Activated CD4-positive, CD25-positive, alpha-beta regulatory T cell treated with anti-CD3 and anti-CD28 coated beads, Interleukin-2, amount 50 U/mL, for 24 hours (primary cell): ENCODE results near the gene NEU1.

Source experiments
- ATAC-seq, 2 donors: fragments of 150-1000 bp; cut with Tn5 transposase; one replicate each; pipeline ENCODE4 v1.10.0; 2021; ENCODE audit warnings: mild to moderate bottlenecking in 1 of 2, moderate library complexity in 1 of 2

The NEU1 gene

DNA sequence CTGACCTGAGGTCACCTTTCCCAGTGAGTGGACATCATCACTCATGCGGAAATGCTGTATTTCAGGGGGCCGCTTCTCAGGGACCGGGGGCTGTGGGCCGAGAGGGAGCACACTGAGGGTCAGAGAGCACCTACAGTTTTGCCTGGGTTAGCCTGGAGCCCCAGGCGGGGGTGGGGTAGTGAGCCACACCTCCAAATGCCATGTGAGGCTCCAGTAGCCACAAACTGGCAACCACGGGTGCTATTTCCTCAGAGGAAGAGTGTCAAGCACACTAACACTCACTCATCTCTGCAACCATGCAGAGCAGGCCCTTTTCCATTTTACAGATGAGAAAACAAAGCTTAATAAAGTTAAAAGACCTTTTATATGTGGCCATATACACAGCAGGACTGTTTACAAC, 30.2 kb upstream of the NEU1 start:
- ATAC-seq: no peak

DNA sequence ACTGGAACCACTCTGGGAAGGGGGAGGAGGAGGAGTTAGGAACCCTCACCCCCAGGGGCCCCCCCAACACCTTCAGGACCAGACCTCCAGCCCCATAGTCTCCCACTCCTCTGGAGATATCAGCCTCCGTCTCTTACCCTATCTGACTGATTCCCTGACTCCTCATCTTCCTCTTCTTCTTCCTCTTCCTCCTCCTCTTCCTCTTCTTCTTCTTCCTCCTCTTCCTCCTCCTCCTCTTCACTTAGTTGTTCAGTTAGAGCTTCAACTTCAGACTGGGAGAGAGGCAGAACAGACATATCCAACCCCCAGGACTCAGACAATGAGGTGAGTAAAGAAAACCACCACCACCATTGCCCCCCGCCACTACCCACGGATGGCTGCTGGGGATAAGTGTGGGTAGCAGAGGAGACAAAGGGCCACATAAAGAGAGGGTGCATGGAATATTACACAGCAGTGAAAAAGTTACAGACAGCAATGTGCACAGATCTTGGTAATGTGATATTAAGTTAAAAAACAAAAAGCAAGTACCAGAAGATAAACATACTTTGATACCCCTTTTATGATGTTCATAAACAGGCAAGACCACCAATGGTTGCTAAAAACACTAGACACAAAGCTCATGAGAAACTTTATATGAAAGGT, 26.8 kb upstream of the NEU1 start:
- ATAC-seq: no peak

DNA sequence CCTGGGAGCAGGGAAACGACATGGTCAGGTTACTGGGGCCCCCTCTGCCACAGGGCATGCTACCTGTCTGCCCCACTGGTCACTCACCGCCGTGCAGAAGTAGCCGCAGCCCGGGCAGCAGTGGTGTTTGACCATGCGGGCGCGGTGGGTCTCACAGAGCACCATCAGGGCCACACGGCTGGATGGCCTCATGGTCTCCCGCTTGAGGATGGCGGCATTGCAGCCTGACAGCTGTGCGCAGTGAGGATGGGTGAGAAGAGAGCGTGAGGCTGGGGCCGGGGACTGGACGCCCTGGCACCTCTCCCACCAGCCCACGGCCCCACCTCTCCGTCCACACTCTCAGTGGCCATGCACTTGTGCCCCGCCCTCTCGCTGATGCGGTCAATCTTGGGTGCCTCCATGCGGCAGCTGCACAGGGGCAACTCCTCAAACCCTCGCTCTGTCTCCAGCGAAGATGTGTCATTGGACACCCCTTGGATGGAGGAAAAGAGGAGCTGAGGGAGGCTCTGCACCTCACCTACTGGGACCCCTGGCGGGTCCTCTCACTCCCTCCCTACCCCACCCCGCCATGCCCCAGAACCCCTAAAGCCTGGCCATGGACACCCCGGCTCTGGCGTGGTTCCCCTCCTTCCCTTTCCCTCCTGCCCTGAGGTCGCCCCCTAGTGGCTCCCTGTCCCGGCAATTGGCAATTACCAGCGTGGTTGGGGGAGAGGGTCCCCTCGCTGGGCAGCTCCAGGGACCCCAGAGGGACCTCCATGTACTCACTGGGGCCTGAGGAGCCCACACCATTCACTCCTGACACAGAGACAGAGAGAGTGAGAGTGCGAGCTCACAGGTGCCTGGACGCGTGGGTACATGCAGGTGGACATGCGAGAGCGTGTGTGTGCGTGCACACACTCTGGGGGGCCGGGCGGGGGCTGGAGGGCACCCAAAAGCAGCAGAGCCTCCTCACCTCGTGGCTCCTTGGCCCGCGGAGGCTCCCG, 25.9 kb upstream of the NEU1 start:
- ATAC-seq: peak; percentile 36 to 38

DNA sequence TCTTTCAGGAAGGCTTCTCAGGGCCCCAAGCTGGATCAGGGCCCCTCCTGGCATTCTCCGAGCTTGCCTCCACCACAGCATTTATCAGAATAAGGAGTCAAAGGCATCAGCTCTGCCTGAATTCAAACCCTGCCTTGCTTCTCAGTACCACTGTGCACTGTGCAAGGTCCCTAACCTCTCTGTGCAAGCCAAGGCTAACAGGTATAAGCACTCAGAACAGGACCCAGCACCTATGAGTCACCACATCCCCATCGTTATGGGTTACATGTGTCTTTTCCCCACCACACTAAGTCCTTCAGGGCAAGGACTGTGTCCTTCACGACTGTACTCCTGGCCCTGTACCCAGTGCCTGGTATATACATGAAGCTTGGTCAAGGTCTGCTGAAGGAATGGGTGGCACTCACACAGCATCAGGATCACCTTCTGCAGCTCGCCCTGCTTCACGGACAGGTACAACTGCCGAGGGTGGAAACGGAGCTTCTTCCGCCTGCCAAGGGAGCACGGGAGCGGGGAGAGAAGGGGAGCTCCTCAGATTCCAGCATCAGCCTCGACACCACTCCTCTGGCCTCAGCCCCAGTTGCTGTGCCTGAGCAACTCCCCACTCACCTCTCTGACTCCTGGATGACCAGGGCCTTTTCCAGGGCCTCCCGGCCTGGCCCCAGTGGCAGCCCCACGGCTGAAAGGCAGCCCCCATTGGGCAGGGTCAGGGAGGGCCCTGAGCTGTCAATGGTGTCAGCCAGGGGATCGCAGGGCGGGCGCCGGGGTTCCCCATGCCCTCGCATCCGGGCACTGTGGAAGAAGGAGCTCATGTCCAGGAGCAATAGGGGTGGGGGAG, 24.8 kb upstream of the NEU1 start:
- ATAC-seq: no peak

DNA sequence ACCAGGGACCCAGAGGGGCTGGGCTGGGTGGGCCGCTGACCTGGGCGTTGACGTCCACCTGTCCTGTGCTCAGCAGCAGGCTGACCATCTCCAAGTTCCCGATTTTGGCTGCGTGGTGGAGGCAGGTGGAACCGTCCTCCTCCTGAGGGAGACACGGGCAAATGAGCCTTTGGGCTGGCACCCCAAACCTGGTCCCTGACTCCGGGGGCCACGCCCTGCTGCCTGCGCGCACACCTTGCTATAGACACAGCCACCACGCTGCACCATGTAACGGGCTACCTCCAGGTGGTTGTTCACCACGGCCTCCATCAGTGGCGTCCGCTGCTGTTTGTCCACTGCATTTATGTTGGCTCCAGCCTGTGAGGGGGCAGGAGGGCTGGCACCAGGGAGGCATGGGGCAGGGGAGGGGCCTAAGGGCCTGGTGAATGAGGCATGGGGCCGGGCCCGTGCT, 23.9 kb upstream of the NEU1 start:
- ATAC-seq: no peak

- ATAC-seq: no peak
Measured at GRCh38 chr6:31884528-31885035, 22.0 kb upstream of the NEU1 start.

- ATAC-seq: no peak
Measured at GRCh38 chr6:31883676-31884075, 21.1 kb upstream of the NEU1 start.

- no peak for ATAC-seq
Measured at GRCh38 chr6:31882344-31882743, 19.7 kb upstream of the NEU1 start.

DNA sequence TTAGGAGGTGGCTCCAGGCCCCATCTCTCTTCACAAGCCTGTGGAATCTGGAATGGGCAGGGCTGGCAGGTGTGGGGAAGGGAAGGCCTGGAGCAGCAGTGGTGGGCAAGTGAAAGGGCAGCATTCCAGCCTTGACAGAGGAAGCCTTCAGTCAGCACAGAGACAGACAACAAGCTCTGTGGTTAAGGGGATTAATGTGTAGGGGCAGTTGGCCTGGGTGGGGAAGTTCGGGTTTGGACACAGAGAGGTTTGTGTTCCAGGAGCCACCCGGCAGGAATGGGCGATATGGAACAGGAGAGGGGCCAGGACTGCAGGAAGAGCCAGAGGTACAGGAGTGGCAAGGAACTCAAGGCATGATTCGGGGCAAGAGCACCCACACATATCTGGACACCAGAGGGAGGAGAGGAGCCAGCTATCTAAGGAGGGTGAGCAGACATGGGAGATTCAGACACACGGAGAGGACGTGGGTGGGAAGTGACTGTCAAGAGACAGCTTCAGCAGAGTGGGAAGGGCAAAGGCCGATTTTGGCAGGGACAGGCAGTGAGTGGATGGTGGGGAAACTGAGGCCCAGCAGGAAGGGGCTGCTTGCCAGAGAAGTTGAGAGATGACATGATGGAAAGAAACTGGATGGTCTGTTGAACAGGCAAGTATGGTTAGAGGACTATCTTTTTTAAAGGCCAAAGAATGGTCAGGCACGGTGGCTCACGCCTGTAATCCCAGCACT, 18.7 kb upstream of the NEU1 start:
- ATAC-seq: no peak

GRCh38 chr6:31880616-31881015, 18.0 kb upstream of the NEU1 start:
- no peak for ATAC-seq

DNA sequence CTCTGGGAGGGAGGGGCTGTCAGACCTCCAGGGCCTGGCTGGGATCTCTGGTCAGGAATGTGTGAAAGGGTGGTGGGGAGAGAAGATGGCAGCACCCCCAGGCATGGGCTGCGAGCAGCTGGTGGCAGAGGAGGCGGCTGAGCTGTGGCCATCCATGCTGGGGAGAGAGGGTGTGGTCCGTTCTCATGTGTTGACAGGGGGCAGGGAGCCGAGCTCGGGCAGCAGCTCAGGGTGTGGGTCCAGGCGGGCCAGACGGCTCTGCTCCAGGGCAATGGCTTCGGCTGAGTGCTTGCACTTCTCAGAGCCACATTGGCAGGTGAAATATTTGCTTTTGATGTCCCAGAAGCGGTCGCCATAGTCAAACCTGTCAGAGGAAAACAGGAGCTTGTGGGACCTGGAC, 17.3 kb upstream of the NEU1 start:
- ATAC-seq: no peak

GRCh38 chr6:31879143-31879542, 16.5 kb upstream of the NEU1 start:
- no peak for ATAC-seq

DNA sequence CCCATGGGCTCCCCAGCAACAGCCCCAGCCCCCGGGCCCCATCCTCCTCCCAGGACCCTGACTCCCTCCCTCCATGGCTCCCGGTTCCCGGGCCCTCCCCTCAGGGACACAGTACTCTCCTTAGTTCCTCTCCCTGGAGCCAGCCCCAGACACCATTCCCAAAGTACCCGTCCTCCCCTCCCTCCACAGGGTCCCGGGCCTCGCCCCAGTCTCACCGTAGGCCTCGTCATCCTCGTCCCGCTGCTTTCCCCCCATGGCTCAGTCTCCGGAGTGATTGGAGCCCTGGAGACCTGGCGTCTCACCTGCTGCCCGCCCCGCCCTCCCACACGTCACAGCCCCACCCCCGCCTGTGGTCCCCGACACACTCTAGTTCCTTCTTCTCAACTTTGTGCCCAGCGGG, 16.1 kb upstream of the NEU1 start, which contains the start of gene SLC44A4:
TSS of gene SLC44A4 (minus strand) at position 272 of the 400 bp plus-strand sequence. CDS start at position 255, 17 bp downstream.
- no peak for ATAC-seq

DNA sequence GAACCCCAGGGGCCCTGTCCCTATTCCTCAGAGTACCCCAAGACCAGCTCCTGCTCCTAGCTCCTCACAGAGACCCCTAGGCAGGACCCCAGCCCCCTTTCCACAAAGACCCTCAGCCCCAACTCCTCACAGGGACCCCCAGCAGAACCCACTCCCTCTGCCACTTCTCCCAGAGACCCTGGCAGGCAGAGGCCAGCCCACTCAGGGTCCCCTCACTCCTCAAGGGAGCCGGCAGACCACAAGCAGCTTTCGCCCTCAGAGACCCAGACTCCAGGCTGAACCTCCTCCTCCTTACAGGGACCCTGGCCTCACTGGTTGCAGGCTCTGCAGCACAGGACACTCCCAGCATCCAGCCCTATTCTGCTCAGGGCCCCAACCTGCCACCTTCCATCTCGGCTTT, 15.6 kb upstream of the NEU1 start:
- no peak for ATAC-seq

DNA sequence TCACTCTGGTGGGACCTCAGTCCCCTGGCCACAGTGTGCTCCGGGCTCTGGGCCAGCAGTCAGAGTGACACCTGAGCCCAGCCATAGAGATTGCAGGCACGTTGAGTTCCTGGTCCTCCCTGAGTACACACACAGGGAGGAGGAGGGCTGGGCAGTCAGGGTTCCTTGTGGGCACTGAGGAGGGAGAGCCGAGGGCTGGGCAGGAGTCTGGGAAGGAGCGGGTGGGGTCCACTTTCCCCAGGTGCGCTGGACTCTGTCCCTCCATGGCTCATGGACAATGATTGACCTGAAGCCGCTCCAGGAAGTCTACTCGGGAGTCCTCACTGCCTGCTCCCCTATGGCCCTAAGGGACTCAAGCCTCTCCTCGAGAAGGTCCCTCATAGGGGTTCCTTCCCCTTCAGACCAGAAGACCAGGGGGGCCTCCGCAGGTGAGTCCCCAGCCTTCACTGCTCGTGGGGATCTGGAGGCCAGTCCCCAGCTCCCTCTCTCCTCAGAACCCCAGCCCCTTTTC, 15.1 kb upstream of the NEU1 start:
- ATAC-seq: no peak

- ATAC-seq: no peak
Measured at GRCh38 chr6:31877125-31877650, 14.6 kb upstream of the NEU1 start.

- no peak for ATAC-seq
Measured at GRCh38 chr6:31876357-31876756, 13.7 kb upstream of the NEU1 start.

DNA sequence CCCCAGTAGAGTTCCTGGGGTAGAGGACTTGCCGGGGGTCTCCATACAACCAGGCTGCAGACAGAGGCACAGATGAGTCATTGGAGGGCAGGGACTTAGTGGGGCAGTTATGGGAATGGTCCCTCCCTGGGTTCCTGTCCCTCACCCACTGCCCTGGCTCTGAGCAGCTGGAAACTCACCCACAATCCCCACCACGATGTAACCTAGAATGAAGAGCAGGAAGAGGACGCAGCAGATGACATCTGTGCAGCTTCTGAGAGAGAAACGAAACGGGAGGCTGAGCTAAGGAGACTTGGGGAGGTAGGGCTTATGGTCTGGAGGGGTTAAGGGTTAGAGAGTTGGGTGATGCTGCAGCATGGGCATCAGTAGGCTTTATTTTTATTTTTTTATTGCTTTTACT, 13.3 kb upstream of the NEU1 start:
- no peak for ATAC-seq

DNA sequence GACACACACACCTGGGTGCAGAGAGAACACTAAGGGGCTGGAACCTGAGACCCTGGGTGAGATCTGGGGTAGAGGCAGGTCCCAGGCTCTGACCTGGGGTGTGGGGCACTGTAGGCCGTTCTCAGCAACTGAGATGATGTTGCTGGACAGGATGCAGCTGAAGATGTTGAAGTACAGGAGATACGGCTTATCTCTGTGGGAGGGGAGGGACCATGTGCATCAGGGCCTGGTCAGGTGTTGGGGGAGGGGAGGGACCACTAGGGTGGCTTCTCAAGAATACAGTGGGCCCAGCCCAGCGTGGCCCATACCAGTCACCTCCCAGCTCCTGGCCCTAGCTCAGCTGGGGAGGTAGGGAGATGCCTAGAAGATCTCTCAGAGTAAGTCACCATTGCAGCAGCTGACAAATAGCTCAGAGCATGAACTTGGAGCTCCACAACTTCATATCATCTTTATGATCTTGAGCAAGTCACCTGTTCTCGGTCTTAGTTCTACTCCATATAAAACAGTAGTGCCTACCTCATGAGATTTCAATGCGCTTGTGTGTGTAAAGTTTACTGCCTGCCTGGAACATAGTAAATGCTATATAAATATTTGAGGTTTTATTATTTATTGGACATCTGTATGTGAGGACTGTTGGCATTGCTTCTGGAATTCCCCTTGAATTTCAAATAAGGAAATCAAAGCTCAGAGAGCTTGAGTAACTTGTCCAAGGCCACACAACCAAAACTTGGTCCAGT, 12.4 kb upstream of the NEU1 start:
- peak in 1 of 2 donors; percentile 7 for ATAC-seq

DNA sequence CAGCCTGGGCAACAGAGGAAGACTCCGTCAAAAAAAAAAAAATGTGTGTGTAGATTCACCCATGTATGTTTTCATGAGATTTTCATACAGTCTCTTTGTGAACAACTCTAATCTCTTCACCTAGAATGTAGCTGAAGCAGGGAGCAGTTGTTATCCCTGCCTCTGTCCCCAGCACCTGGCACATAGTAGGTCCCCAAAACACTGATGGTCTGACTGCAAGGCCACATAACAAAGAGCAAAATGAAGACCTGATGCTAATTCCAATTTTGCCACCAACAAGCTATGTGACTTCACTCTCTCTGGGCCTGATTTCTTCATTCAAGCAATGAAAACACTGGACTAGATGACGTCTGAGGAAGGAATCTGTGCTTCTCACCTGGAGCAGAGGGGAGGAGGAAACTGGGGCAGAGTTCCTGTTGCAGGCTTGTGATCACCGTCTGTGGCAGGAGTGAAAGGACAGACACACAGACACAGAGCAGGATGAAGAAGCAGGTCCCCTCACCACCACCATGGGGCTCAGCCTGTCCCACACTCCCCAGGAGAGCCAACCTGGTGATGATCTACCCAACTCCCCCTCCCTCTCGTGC, 11.6 kb upstream of the NEU1 start:
- ATAC-seq: no peak
